Activated naive CD8-positive, alpha-beta T cell treated with anti-CD3 and anti-CD28 coated beads for 36 hours (primary cell): ENCODE measurements around the gene OR10H2. TPM values are rescaled to one million over a fixed set of nuclear protein-coding genes. Genes with fewer than 3 reads are reported as not detected.
"Not testable (repeated sequence)": the region's sequence is repeated elsewhere in the genome, so short reads cannot be mapped to it uniquely, and the experiment has no call there.

Experiments used
- DNase-seq: peaks from one replicate; pipeline ENCODE4 v3.0.0; 2021
- H3K27ac Mint-ChIP-seq: one replicate; pipeline ENCODE4 v1.8.0; 2022; ENCODE audit warnings: mild to moderate bottlenecking, moderate library complexity, mixed read lengths
- H3K27me3 Mint-ChIP-seq: one replicate; pipeline ENCODE4 v1.8.0; 2022; ENCODE audit warnings: mild to moderate bottlenecking, mixed read lengths
- H3K36me3 Mint-ChIP-seq: one replicate; pipeline ENCODE4 v1.8.0; 2021; ENCODE audit warnings: mild to moderate bottlenecking, mixed read lengths
- H3K4me1 Mint-ChIP-seq: one replicate; pipeline ENCODE4 v1.8.0; 2021; ENCODE audit warnings: mixed read lengths
- H3K4me3 Mint-ChIP-seq: one replicate; pipeline ENCODE4 v1.8.0; 2022; ENCODE audit warnings: mild to moderate bottlenecking, moderate library complexity, mixed read lengths
- H3K9me3 Mint-ChIP-seq: one replicate; pipeline ENCODE4 v1.8.0; 2022; ENCODE audit warnings: mixed read lengths
- total RNA-seq, 2 experiments: library from RNA; stranded (reverse); gene quantifications; one replicate each; pipeline ENCODE4 v1.2.3, GENCODE V29; 2021

OR10H2 gene
- total RNA-seq = not detected

GRCh38 chr19:15727724-15728123 is at the start of gene OR10H2:
Gene OR10H2 (plus strand): TSS chr19:15728024. CDS start chr19:15728044, 20 bp downstream.
- Mint-ChIP-seq H3K27me3 (peaks cover 37% of the 10 kb centered on the region), H3K27ac (no peak within 1 kb of the TSS), H3K36me3 (no peaks in the 10 kb centered on the region), H3K9me3 (peaks cover 3% of the 10 kb centered on the region), H3K4me3 (no peak within 1 kb of the TSS), H3K4me1 (peaks cover 3% of the 10 kb centered on the region)
- no peak for DNase-seq

GRCh38 chr19:15679089-15679488 is 48.7 kb upstream of the OR10H2 start:
- Mint-ChIP-seq H3K36me3 (no peaks in the 10 kb centered on the region), H3K4me3 (no peak overlapping the region), H3K27me3 (peaks cover 14% of the 10 kb centered on the region), H3K27ac (no peak overlapping the region), H3K9me3 (no peaks in the 10 kb centered on the region), H3K4me1 (no peaks in the 10 kb centered on the region)
- no peak for DNase-seq

- DNase-seq, H3K27ac Mint-ChIP-seq, H3K9me3 Mint-ChIP-seq, H3K4me1 Mint-ChIP-seq, H3K36me3 Mint-ChIP-seq, H3K4me3 Mint-ChIP-seq: not testable (repeated sequence)
- H3K27me3 Mint-ChIP-seq = peaks cover 18% of the 10 kb centered on the region
Observed at GRCh38 chr19:15679865-15680264, 48.0 kb upstream of the OR10H2 start.

- Mint-ChIP-seq H3K4me3 (no peak overlapping the region), H3K4me1 (no peaks in the 10 kb centered on the region), H3K27ac (no peak overlapping the region), H3K36me3 (no peaks in the 10 kb centered on the region), H3K27me3 (peaks cover 18% of the 10 kb centered on the region), H3K9me3 (no peaks in the 10 kb centered on the region)
- DNase-seq = no peak
Observed at GRCh38 chr19:15680478-15681322, 47.1 kb upstream of the OR10H2 start.

GRCh38 chr19:15683411-15683810 is 44.4 kb upstream of the OR10H2 start:
- Mint-ChIP-seq H3K9me3 (peaks cover 3% of the 10 kb centered on the region), H3K4me3 (no peak overlapping the region), H3K4me1 (no peaks in the 10 kb centered on the region), H3K27me3 (peaks cover 26% of the 10 kb centered on the region), H3K27ac (no peak overlapping the region), H3K36me3 (no peaks in the 10 kb centered on the region)
- no peak for DNase-seq

GRCh38 chr19:15684828-15685227 is 43.0 kb upstream of the OR10H2 start:
- Mint-ChIP-seq H3K36me3 (no peaks in the 10 kb centered on the region), H3K4me3 (no peak overlapping the region), H3K4me1 (no peaks in the 10 kb centered on the region), H3K27ac (no peak overlapping the region), H3K9me3 (peaks cover 8% of the 10 kb centered on the region), H3K27me3 (peaks cover 28% of the 10 kb centered on the region)
- DNase-seq = no peak

GRCh38 chr19:15696654-15697194 is 31.1 kb upstream of the OR10H2 start:
- Mint-ChIP-seq H3K27me3 (peaks cover 22% of the 10 kb centered on the region), H3K27ac (no peak overlapping the region), H3K9me3 (peaks cover 2% of the 10 kb centered on the region), H3K4me1 (no peaks in the 10 kb centered on the region), H3K4me3 (no peak overlapping the region), H3K36me3 (no peaks in the 10 kb centered on the region)
- no peak for DNase-seq

GRCh38 chr19:15701757-15702533 is 25.9 kb upstream of the OR10H2 start:
- DNase-seq = no peak
- no peak overlapping the region for H3K27ac Mint-ChIP-seq
- no peaks in the 10 kb centered on the region for H3K36me3 Mint-ChIP-seq
- H3K27me3 Mint-ChIP-seq = peaks cover 34% of the 10 kb centered on the region
- no peaks in the 10 kb centered on the region for H3K4me1 Mint-ChIP-seq
- H3K4me3 Mint-ChIP-seq = no peak overlapping the region
- no peaks in the 10 kb centered on the region for H3K9me3 Mint-ChIP-seq

- H3K9me3 Mint-ChIP-seq = no peaks in the 10 kb centered on the region
- no peaks in the 10 kb centered on the region for H3K36me3 Mint-ChIP-seq
- peaks cover 31% of the 10 kb centered on the region for H3K27me3 Mint-ChIP-seq
Observed at GRCh38 chr19:15702534-15702930, 25.3 kb upstream of the OR10H2 start.

GRCh38 chr19:15714638-15715037 is 13.2 kb upstream of the OR10H2 start:
- Mint-ChIP-seq H3K4me3 (no peak overlapping the region), H3K27me3 (peaks cover 14% of the 10 kb centered on the region), H3K4me1 (no peaks in the 10 kb centered on the region), H3K9me3 (no peaks in the 10 kb centered on the region), H3K27ac (no peak overlapping the region), H3K36me3 (no peaks in the 10 kb centered on the region)
- no peak for DNase-seq

More at GRCh38 chr19:15702534-15702930, 25.3 kb upstream of the OR10H2 start:
- no peak overlapping the region for H3K27ac Mint-ChIP-seq
- DNase-seq = no peak
- no peaks in the 10 kb centered on the region for H3K4me1 Mint-ChIP-seq
- H3K4me3 Mint-ChIP-seq = no peak overlapping the region

GRCh38 chr19:15715642-15716041 is 12.2 kb upstream of the OR10H2 start:
- no peak for DNase-seq
- H3K4me3 Mint-ChIP-seq = no peak overlapping the region
- H3K4me1 Mint-ChIP-seq = no peaks in the 10 kb centered on the region
- no peaks in the 10 kb centered on the region for H3K9me3 Mint-ChIP-seq
- H3K36me3 Mint-ChIP-seq = no peaks in the 10 kb centered on the region
- H3K27me3 Mint-ChIP-seq = peaks cover 14% of the 10 kb centered on the region
- no peak overlapping the region for H3K27ac Mint-ChIP-seq

- H3K4me1 Mint-ChIP-seq = peaks cover 2% of the 10 kb centered on the region
Observed at GRCh38 chr19:15717809-15718208, 10.0 kb upstream of the OR10H2 start.

GRCh38 chr19:15721268-15721667 is 6.6 kb upstream of the OR10H2 start:
- Mint-ChIP-seq H3K4me1 (peaks cover 4% of the 10 kb centered on the region), H3K4me3 (no peak overlapping the region), H3K27ac (no peak overlapping the region), H3K36me3 (no peaks in the 10 kb centered on the region), H3K27me3 (peaks cover 52% of the 10 kb centered on the region), H3K9me3 (no peaks in the 10 kb centered on the region)
- DNase-seq = no peak

More at GRCh38 chr19:15717809-15718208, 10.0 kb upstream of the OR10H2 start:
- no peak for DNase-seq
- no peak overlapping the region for H3K4me3 Mint-ChIP-seq
- peaks cover 30% of the 10 kb centered on the region for H3K27me3 Mint-ChIP-seq
- H3K27ac Mint-ChIP-seq = no peak overlapping the region
- H3K9me3 Mint-ChIP-seq = no peaks in the 10 kb centered on the region
- H3K36me3 Mint-ChIP-seq = no peaks in the 10 kb centered on the region

GRCh38 chr19:15722956-15723355 is 4.9 kb upstream of the OR10H2 start:
- no peaks in the 10 kb centered on the region for H3K9me3 Mint-ChIP-seq
- DNase-seq = no peak
- H3K36me3 Mint-ChIP-seq = no peaks in the 10 kb centered on the region
- peaks cover 53% of the 10 kb centered on the region for H3K27me3 Mint-ChIP-seq
- H3K4me1 Mint-ChIP-seq = peaks cover 4% of the 10 kb centered on the region
- H3K27ac Mint-ChIP-seq = no peak overlapping the region
- no peak overlapping the region for H3K4me3 Mint-ChIP-seq

- Mint-ChIP-seq H3K4me3 (no peak overlapping the region), H3K27me3 (peaks cover 20% of the 10 kb centered on the region), H3K9me3 (peaks cover 3% of the 10 kb centered on the region), H3K27ac (no peak overlapping the region), H3K36me3 (no peaks in the 10 kb centered on the region), H3K4me1 (no peaks in the 10 kb centered on the region)
- DNase-seq = no peak
Observed at GRCh38 chr19:15730538-15730937, 2.7 kb downstream of the OR10H2 start.
